VCaP (cell line): Measurements from ENCODE around the gene RPS25.
"Not testable (repeated sequence)": the region's sequence is repeated elsewhere in the genome, so short reads cannot be mapped to it uniquely, and the experiment has no call there.

Experiments used
- H3K27ac ChIP-seq: fragments of 450-650 bp; 2 replicates; pipeline ENCODE4 v1.5.1; 2017
- CTCF ChIP-seq: fragments of 450-650 bp; conservative IDR thresholded peaks from 2 replicates; pipeline ENCODE4 v1.5.1; 2017; ENCODE audit warnings: mild to moderate bottlenecking, moderate library complexity

Gene RPS25

GRCh38 chr11:119006656-119007055 lies 11.5 kb downstream of the RPS25 start:
- no peak overlapping the region for H3K27ac ChIP-seq
- no peak for TF ChIP-seq CTCF

DNA sequence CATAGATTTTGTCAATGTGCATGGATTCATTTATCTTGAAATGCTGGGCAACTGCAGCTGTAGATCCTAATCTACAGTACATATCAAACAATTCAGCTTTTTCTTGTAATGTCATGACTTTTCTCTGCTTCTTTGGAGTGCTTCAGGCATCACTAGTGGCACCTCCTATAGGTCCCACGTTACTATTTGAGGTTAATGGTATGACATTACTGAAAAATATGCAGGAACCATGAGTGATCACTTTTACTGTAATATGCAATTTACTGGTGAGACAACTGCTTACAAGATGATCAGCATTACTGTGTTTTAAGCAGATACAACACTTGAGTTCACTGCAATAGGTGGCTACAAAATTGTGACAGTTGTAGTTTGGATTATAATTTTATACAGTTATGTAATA lies 17.2 kb downstream of the RPS25 start:
- no peak for TF ChIP-seq CTCF
- H3K27ac ChIP-seq = no peak overlapping the region

- no peak for TF ChIP-seq CTCF
- H3K27ac ChIP-seq = peak overlapping the region; percentile 79
Measured at GRCh38 chr11:118998822-118999221, 19.3 kb downstream of the RPS25 start.

GRCh38 chr11:118998388-118998717 lies 19.8 kb downstream of the RPS25 start:
- H3K27ac ChIP-seq = peak overlapping the region; percentile 79
- no peak for TF ChIP-seq CTCF

DNA sequence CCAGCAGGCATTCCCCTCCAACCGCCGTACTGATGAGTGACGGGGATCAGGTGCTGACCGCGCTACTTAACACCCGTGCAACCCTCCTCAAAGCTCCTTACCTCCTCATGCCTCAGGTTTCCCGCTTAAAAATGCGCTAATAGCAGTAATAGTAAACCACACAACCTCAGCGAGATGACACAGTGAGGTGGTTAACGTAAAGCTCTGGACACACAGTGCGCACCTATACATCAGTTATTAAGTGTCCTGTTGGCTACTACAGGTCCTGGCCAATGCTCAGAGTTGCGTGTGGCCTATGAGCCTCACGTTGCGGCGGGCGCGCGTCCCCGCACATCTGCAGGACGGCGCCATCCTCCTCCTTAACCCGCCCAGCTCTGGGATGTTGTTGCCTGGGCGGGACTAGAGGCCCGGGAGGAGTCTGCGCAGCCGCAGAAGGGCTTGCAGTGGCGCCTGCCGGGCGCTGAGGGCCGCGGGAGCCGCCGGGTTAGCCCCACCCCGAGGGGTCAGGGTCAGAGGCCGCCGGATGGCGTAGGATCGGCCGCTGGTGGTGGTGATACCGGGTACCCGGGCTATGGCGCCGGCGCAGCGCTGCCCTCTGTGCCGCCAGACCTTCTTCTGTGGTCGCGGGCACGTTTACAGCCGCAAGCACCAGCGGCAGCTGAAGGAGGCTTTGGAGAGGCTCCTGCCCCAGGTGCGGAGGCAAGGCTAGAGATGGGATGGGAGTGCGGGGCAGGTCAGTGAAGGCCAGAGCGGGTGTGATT lies 20.3 kb downstream of the RPS25 start, which contains the start of gene CENATAC:
TSS of gene CENATAC (plus strand) at position 512 of the 761 bp plus-strand sequence. CDS start at position 572, 60 bp downstream.
- peak within 1 kb of the TSS; percentile 79 for H3K27ac ChIP-seq
- TF ChIP-seq CTCF = no peak

DNA sequence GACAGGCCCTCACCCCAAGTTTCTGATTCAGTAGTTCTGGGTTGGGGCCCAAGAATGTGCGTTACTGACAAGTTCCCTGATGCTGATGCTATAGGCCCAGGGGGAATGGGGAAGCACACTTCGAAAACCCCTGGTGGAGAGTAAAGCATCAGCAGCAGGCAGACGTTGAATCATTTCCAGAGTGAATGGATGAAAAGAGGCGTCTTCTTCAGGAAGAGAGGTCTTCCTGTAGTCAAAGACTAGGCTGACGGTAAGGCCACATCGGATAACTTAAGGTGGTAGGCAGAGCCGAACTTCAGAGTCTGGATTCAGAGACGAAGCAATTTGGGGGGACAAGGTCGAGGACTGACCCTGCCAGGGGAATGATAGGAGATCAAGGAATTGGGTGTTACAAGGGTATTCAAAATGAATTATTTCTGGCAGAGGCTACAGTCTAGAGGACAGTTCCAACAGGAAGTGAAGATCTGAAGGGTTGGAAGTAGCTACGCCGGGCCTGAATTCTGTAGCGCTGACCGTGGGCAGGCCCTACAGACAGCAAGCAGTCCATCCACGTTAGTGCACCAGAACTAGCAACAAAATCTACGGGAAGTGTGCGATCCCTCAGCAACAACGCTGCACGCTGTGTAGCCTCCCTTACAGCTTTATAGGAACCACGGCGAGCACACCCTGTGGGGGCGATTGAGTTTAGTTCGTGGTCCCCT lies 21.1 kb downstream of the RPS25 start:
- TF ChIP-seq CTCF = 0 out of 2 replicates have a peak, but pooled peaks have one; percentile 16
- H3K27ac ChIP-seq = peak overlapping the region; percentile 79

DNA sequence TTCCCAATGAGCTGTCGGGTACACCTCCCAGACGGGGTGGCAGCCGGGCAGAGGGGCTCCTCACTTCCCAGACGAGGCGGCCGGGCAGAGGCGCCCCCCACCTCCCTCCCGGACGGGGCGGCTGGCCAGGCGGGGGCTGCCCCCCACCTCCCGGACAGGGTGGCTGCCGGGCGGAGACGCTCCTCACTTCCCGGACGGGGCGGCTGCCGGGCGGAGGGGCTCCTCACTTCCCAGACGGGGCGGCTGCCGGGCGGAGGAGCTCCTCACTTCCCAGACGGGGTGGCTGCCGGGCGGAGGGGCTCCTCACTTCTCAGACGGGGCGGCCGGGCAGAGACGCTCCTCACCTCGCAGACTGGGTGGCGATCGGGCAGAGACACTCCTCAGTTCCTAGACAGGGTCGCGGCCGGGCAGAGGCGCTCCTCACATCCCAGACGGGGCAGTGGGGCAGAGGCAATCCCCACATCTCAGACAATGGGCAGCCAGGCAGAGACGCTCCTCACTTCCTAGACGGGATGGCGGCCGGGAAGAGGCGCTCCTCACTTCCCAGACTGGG lies 26.6 kb downstream of the RPS25 start:
- H3K27ac ChIP-seq = not testable (repeated sequence)

DNA sequence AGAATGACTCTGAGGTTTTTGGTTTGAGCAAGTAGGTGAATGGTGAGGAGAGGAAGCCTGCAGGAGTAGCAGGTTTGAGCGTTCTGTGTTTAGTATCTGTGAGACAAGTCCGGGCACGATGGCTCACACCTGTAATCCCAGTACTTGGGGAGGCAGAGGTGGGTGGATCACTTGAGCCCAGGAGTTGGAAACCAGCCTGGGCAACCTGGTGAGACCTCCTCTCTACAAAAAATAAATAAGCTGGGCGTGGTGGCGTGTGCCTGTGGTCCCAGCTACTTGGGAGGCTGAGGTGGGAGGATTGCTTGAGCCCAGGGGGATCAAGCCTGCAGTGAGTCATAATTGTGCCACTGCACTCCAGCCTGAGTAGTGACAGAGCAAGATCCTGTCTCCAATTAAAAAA lies 29.9 kb downstream of the RPS25 start:
- TF ChIP-seq CTCF = no peak
- H3K27ac ChIP-seq = no peak overlapping the region
